ENCODE results near the gene KITLG. TPM values are rescaled to one million over a fixed set of nuclear protein-coding genes. Genes with fewer than 3 reads are reported as not detected.
"Not testable (repeated sequence)": the region's sequence is repeated elsewhere in the genome, so short reads cannot be mapped to it uniquely, and the experiment has no call there.

The KITLG gene
- total and polyA plus RNA-seq, 2 experiments from 2014 or later = 4.3 to 30.4 TPM

DNA sequence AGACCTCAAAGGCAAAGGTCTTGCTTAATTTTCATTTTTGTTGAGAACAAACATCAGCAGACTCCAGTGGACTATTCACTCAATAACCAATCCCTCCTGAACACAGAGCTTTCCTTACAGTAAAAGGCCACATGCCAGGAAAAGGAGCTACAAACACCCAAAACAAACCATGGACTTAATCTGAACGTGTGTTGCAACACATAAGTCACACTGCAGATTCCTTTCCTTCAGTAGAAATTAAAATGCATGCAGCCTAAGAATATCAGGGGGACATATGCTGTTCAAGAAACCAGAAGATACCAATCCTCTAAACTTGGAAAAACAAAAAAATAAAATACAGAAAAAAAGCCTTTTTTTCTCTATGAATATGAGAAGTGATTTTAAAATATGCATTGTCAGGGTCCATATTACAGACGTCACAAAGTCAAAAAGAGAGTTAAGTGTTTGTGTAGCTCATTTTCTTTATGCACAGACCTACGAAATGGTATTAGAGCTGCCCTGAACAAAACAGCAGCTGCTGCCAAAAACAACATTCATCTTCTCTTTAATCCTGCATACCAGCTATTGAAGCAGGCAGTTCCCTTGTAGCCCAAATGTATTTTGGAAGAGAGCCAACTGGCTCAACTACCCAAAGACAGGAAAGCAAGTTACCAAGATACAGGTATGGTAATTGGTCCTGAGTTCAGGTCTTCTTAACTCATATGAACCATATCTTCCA is 26.2 kb downstream of the KITLG start:
- Histone ChIP-seq H3K4me3 (no peak overlapping the region), H3K36me3 (replicated peaks; ENCODE audit: insufficient read depth, low read depth) (no peaks in the 10 kb centered on the region), H3K79me2 (peaks cover 74% of the 10 kb centered on the region), H4K20me1 (ENCODE audit: insufficient read depth, poor library complexity, severe bottlenecking) (no peaks in the 10 kb centered on the region), H3K9me3 (ENCODE audit: low read depth) (no peaks in the 10 kb centered on the region), H3K4me1 (ENCODE audit: insufficient read depth) (peaks cover 11% of the 10 kb centered on the region), H2AFZ (no peak overlapping the region), H3K9me2 (replicated peaks; ENCODE audit: insufficient read depth) (no peaks in the 10 kb centered on the region), H3K4me2 (peak overlapping the region; percentile 27), H3K27me3 (no peaks in the 10 kb centered on the region), H3K27ac (peak overlapping the region; percentile 8)
- no peak for DNase-seq (ENCODE audit: low spot score)
- TF ChIP-seq, protein P1, sequence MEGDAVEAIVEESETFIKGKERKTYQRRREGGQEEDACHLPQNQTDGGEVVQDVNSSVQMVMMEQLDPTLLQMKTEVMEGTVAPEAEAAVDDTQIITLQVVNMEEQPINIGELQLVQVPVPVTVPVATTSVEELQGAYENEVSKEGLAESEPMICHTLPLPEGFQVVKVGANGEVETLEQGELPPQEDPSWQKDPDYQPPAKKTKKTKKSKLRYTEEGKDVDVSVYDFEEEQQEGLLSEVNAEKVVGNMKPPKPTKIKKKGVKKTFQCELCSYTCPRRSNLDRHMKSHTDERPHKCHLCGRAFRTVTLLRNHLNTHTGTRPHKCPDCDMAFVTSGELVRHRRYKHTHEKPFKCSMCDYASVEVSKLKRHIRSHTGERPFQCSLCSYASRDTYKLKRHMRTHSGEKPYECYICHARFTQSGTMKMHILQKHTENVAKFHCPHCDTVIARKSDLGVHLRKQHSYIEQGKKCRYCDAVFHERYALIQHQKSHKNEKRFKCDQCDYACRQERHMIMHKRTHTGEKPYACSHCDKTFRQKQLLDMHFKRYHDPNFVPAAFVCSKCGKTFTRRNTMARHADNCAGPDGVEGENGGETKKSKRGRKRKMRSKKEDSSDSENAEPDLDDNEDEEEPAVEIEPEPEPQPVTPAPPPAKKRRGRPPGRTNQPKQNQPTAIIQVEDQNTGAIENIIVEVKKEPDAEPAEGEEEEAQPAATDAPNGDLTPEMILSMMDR (IDR thresholded peaks at IDR 0.05; ENCODE audit: poor library complexity) = no peak
- TF ChIP-seq EZH2phosphoT487 (IDR thresholded peaks at IDR 0.05; ENCODE audit: low read depth, severe bottlenecking, unreplicated experiment) (no peak), EZH2 (IDR thresholded peaks at IDR 0.05; ENCODE audit: borderline replicate concordance) (no peak)
- WGBS (ENCODE audit: low lambda C conversion rate, missing lambda C conversion rate) = 28% methylated on average over 3 of the region's 3 CpGs

- Histone ChIP-seq H3K9me2 (replicated peaks; ENCODE audit: insufficient read depth) (no peaks in the 10 kb centered on the region), H2AFZ (no peak overlapping the region), H3K4me2 (peak overlapping the region; percentile 12), H3K9me3 (ENCODE audit: low read depth) (no peaks in the 10 kb centered on the region), H3K79me2 (peaks cover 77% of the 10 kb centered on the region), H3K27ac (peak overlapping the region; percentile 7), H4K20me1 (ENCODE audit: insufficient read depth, poor library complexity, severe bottlenecking) (no peaks in the 10 kb centered on the region), H3K4me3 (no peak overlapping the region), H3K4me1 (ENCODE audit: insufficient read depth) (peaks cover 11% of the 10 kb centered on the region), H3K36me3 (replicated peaks; ENCODE audit: insufficient read depth, low read depth) (no peaks in the 10 kb centered on the region), H3K27me3 (no peaks in the 10 kb centered on the region)
- DNase-seq (ENCODE audit: low spot score) = no peak
- TF ChIP-seq EZH2phosphoT487 (IDR thresholded peaks at IDR 0.05; ENCODE audit: low read depth, severe bottlenecking, unreplicated experiment) (no peak), EZH2 (IDR thresholded peaks at IDR 0.05; ENCODE audit: borderline replicate concordance) (no peak)
- TF ChIP-seq, protein P1 (IDR thresholded peaks at IDR 0.05; ENCODE audit: poor library complexity) = no peak
- WGBS (ENCODE audit: low lambda C conversion rate, missing lambda C conversion rate) = 54% methylated on average over 3 of the region's 3 CpGs
These were observed 27.6 kb downstream of the KITLG start for GRCh38 chr12:88552610-88553079.

DNA sequence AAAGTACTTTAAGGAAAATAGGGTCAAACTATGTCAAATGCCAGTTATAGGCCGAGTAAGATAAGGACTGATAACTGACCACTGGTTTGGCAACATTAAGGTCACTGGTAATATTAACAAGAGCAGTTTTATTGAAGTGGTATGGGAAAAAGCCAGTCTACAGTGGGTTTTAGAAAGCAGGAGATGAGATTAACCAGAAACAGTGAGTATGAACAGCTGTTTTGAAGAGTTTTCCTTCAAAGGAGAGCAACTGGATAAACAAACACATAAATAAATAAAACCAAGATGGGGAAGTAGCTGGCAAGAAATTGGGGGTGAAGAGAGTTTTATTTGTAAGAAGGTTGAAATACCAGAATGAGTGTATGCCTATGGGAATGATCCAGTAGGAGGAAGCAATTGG is 30.3 kb downstream of the KITLG start:
- Histone ChIP-seq H3K4me1 (ENCODE audit: insufficient read depth) (peaks cover 11% of the 10 kb centered on the region), H3K27ac (no peak overlapping the region), H4K20me1 (ENCODE audit: insufficient read depth, poor library complexity, severe bottlenecking) (no peaks in the 10 kb centered on the region), H3K9me3 (ENCODE audit: low read depth) (no peaks in the 10 kb centered on the region), H3K27me3 (no peaks in the 10 kb centered on the region), H3K4me3 (no peak overlapping the region), H3K9me2 (replicated peaks; ENCODE audit: insufficient read depth) (no peaks in the 10 kb centered on the region), H3K79me2 (peaks cover 59% of the 10 kb centered on the region), H3K4me2 (no peak overlapping the region), H2AFZ (no peak overlapping the region), H3K36me3 (replicated peaks; ENCODE audit: insufficient read depth, low read depth) (no peaks in the 10 kb centered on the region)
- TF ChIP-seq EZH2phosphoT487 (IDR thresholded peaks at IDR 0.05; ENCODE audit: low read depth, severe bottlenecking, unreplicated experiment) (no peak), EZH2 (IDR thresholded peaks at IDR 0.05; ENCODE audit: borderline replicate concordance) (no peak)
- TF ChIP-seq, protein P1 (IDR thresholded peaks at IDR 0.05; ENCODE audit: poor library complexity) = no peak
- DNase-seq (ENCODE audit: low spot score) = no peak
- WGBS (ENCODE audit: low lambda C conversion rate, missing lambda C conversion rate) = 24% methylated on average over 1 of the region's 1 CpG

GRCh38 chr12:88547949-88548348 is 32.3 kb downstream of the KITLG start:
- not testable (repeated sequence) for H3K4me3 ChIP-seq; H3K9me3 ChIP-seq (ENCODE audit: low read depth); H3K9me2 ChIP-seq (replicated peaks; ENCODE audit: insufficient read depth); H3K36me3 ChIP-seq (replicated peaks; ENCODE audit: insufficient read depth, low read depth); H3K4me2 ChIP-seq; H3K4me1 ChIP-seq (ENCODE audit: insufficient read depth); H3K27ac ChIP-seq; H4K20me1 ChIP-seq (ENCODE audit: insufficient read depth, poor library complexity, severe bottlenecking); DNase-seq (ENCODE audit: low spot score); H2AFZ ChIP-seq; H3K27me3 ChIP-seq
- WGBS (ENCODE audit: low lambda C conversion rate, missing lambda C conversion rate) = 98% methylated on average over 7 of the region's 7 CpGs
- H3K79me2 ChIP-seq = peaks cover 51% of the 10 kb centered on the region
